K562 (cell line): ENCODE measurements around the gene CFAP298. TPM values are rescaled to one million over a fixed set of nuclear protein-coding genes. Genes with fewer than 3 reads are reported as not detected.
A peak's percentile ranks its signal among the peaks of the same experiment; 100 is the strongest.

Experiments used
- CC2D1A ChIP-seq: fragments of 450-650 bp; IDR thresholded peaks from 2 replicates; pipeline ENCODE4 v1.6.1; 2017; ENCODE audit warnings: mild to moderate bottlenecking
- CTBP1 ChIP-seq: fragments of 450-650 bp; IDR thresholded peaks from 2 replicates; pipeline ENCODE4 v1.6.1; 2016; ENCODE audit warnings: borderline replicate concordance
- FOXK2 ChIP-seq, 2 experiments: fragments of 450-650 bp; IDR thresholded peaks in 1 of 2; conservative IDR thresholded peaks in 1 of 2; 2 replicates each; pipeline ENCODE4 v1.6.1; 2016; ENCODE audit warnings: low read depth in 2 of 2, mild to moderate bottlenecking in 1 of 2
- KDM5B ChIP-seq: fragments of 200-600 bp; sonication (generic); IDR thresholded peaks from 2 replicates; pipeline ENCODE4 v1.6.1; 2012; ENCODE audit warnings: low read depth, mild to moderate bottlenecking, moderate library complexity, low read length, control low read depth, inconsistent platforms; ENCODE audit not compliant: insufficient replicate concordance
- KLF16 ChIP-seq: IDR thresholded peaks from 2 replicates; pipeline ENCODE4 v1.6.1; 2016; ENCODE audit warnings: antibody characterized with exemption
- PBX2 ChIP-seq, 2 experiments: IDR thresholded peaks in 1 of 2; conservative IDR thresholded peaks in 1 of 2; 2 replicates each; pipeline ENCODE4 v1.6.1; 2016; ENCODE audit warnings: low read depth in 2 of 2, mild to moderate bottlenecking in 1 of 2, missing compliant biosample characterization in 1 of 2, missing genetic modification characterization in 1 of 2, moderate library complexity in 1 of 2
- PHB ChIP-seq: fragments of 250-450 bp; sonication (Bioruptor Pico); IDR thresholded peaks from 2 replicates; pipeline ENCODE4 v1.5.0; 2021
- TEAD2 ChIP-seq: fragments of 450-650 bp; IDR thresholded peaks from 2 replicates; pipeline ENCODE4 v1.6.1; 2016; ENCODE audit warnings: missing genetic modification characterization, control low read depth, missing compliant biosample characterization
- YY1 ChIP-seq, 3 experiments: IDR thresholded peaks; 2 replicates each; pipeline ENCODE4 v1.6.1; 2011; ENCODE audit warnings: low read length in 2 of 3, mild to moderate bottlenecking in 2 of 3, moderate library complexity in 2 of 3, borderline replicate concordance in 1 of 3, control low read depth in 1 of 3, low read depth in 1 of 3; ENCODE audit not compliant: insufficient read depth in 3 of 3, insufficient replicate concordance in 2 of 3, control insufficient read depth in 1 of 3, insufficient read length in 1 of 3; ENCODE audit errors: extremely low read depth in 1 of 3
- ZBTB9 ChIP-seq: fragments of 450-650 bp; formaldehyde crosslinking; IDR thresholded peaks from 2 replicates; pipeline ENCODE4 v1.4.0; 2020; ENCODE audit warnings: mild to moderate bottlenecking, moderate library complexity
- ZNF232 ChIP-seq: sonication (generic); formaldehyde crosslinking; IDR thresholded peaks from 2 replicates; pipeline ENCODE4 v1.8.0; 2022; ENCODE audit warnings: mild to moderate bottlenecking, missing genetic modification reagents
- polyA plus RNA-seq, 8 experiments: library from polyadenylated mRNA; depleted of rRNA in 4 of 8; stranded (reverse) in 5 of 8; unstranded in 3 of 8; fragments of >200 nt; fragmentation: Nextera tagmentation in 2 of 8; fragmentation: Illumina TruSeq in 1 of 8; extraction: Ambion mirVana in 2 of 8; extraction: Trizol in 1 of 8; gene quantifications; 2 replicates each; pipeline versions ENCODE4 v1.2.1 to v1.2.3, GENCODE V29; 2011 to 2014; ENCODE audit warnings: inconsistent platforms in 1 of 8, missing spikeins in 1 of 8
- total RNA-seq, 7 experiments: library from RNA; depleted of rRNA in 6 of 7; stranded (reverse); fragments of >200 nt in 6 of 7; fragmentation: Illumina TruSeq in 2 of 7; extraction: Trizol in 2 of 7; gene quantifications; 2 replicates each; pipeline versions ENCODE4 v1.2.1 to v1.2.3, GENCODE V29; 2011 to 2021; ENCODE audit warnings: low replicate concordance in 1 of 7

CFAP298 gene
- total and polyA plus RNA-seq, 9 of the 15 experiments (the other 6 are each of a cell fraction or from before 2014, with no cell fraction given) = 31.4 to 178 (median 89.7) TPM

GRCh38 chr21:32611471-32611997 is 643 bp downstream of the CFAP298 start (continued):
- TF ChIP-seq TEAD2 (tag) = no peak
- no peak for TF ChIP-seq PHB (CRISPR knock-in tag)
- TF ChIP-seq CC2D1A = no peak
- no peak for TF ChIP-seq ZBTB9 (CRISPR knock-in tag)
- TF ChIP-seq PBX2 (CRISPR knock-in tag; IDR thresholded peaks at IDR 0.05; ENCODE audit: low read depth) = no peak
- TF ChIP-seq PBX2 (tag; conservative IDR thresholded peaks at IDR 0.05; ENCODE audit: low read depth) = no peak
- peak; percentile 10 for TF ChIP-seq KDM5B
- TF ChIP-seq YY1 (IDR thresholded peaks at IDR 0.05; ENCODE audit: borderline replicate concordance in 1 of 3, control insufficient read depth in 1 of 3, extremely low read depth in 1 of 3, insufficient read depth in 3 of 3, insufficient read length in 1 of 3, insufficient replicate concordance in 2 of 3, low read depth in 1 of 3, low read length in 2 of 3) = peak in 1 of 3 experiments; percentile 12
- TF ChIP-seq FOXK2 (conservative IDR thresholded peaks at IDR 0.05 in 1 of 2, IDR thresholded peaks at IDR 0.05 in 1 of 2; ENCODE audit: low read depth in 2 of 2) = peak in 1 of 2 experiments; percentile 34; a peak in 1 of 4 replicates
- TF ChIP-seq ZNF232 (CRISPR knock-in tag) = no peak
- TF ChIP-seq KLF16 = no peak
- TF ChIP-seq CTBP1 = no peak
